Subcutaneous adipose tissue (tissue), 4 donors: ENCODE data around the gene TTLL10. TPM values are rescaled to one million over a fixed set of nuclear protein-coding genes. Genes with fewer than 3 reads are reported as not detected.

Source experiments
- small RNA-seq: library from RNA; depleted of rRNA; stranded (forward); fragments of <200 nt; gene quantifications from one replicate; pipeline ENCODE3, GENCODE V24; 2016
- total RNA-seq, 4 donors: library from RNA; depleted of rRNA; stranded (reverse); fragments of >200 nt; gene quantifications; one replicate each; pipeline ENCODE4 v1.1.0, GENCODE V29; 2016
- TF ChIP-seq, protein P1 (sequence below): fragments of 450-650 bp; IDR thresholded peaks from one replicate; pipeline ENCODE4 v1.5.1; 2016; ENCODE audit warnings: low read depth, mild to moderate bottlenecking, control low read depth, antibody characterized with exemption, moderate library complexity

Gene TTLL10
- total RNA-seq, 4 donors from 2014 or later = 0.19 TPM; not detected in 3

DNA sequence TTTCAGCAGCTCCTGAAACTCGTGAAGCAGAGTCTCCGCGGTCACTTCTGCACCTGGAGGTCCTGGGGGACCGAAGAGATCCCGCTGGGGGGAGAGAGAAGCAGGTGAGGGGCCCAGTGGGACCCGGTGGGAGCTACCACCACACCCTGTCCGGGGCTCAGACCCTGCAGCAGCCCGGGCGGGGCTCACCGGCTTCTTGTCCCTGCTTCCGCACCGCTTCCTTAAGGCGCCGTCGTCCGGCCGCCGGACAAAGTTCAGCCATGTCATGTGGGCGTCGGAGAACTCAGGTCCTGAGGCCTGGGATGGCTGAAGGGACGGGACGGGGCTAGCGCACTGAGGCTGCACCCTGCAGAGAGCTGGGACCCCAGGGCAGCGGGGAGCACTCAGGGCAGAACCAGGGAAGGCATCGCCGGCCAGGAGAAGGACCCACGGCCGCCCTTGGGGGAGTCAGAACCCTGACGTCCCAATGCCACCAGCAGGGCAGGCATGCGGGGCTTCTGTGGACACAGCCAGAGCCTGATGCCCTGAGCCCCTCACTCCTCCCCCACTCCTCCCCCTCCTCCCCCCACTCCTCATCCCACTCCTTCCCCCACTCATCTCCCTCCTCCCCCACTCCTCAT lies 70.6 kb downstream of the TTLL10 start:
- TF ChIP-seq, protein P1, sequence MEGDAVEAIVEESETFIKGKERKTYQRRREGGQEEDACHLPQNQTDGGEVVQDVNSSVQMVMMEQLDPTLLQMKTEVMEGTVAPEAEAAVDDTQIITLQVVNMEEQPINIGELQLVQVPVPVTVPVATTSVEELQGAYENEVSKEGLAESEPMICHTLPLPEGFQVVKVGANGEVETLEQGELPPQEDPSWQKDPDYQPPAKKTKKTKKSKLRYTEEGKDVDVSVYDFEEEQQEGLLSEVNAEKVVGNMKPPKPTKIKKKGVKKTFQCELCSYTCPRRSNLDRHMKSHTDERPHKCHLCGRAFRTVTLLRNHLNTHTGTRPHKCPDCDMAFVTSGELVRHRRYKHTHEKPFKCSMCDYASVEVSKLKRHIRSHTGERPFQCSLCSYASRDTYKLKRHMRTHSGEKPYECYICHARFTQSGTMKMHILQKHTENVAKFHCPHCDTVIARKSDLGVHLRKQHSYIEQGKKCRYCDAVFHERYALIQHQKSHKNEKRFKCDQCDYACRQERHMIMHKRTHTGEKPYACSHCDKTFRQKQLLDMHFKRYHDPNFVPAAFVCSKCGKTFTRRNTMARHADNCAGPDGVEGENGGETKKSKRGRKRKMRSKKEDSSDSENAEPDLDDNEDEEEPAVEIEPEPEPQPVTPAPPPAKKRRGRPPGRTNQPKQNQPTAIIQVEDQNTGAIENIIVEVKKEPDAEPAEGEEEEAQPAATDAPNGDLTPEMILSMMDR = no peak

DNA sequence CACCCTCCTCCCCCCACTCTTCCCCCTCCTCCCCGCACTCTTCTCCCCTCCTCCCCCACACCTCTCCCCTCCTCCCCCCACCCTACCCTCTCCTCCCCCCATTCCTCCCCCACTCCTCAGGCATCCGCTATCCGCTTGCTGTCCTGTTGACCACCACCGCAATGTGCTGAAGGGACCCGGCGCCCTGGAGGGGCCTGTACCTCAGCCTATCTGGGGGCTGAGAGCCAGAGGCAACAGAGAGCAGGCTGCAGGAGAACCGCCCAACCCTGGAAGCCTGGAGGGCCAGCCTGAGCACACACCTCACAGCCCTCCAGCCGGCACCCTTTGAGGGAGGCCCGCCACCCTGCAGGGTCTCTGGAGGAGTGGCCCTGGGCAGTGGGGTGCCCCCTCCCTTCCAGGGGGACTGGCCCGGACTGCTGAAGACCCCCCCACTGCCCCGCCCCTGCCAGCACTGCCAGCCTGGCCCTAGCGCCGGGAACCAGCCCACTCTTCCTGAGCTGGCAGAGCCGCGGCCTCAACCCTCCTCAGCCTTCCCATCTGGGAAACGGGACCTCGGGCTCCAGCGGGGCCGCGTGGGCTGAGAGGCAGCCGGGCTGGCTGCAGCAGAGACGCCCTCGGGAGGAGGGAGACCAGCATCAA lies 71.6 kb downstream of the TTLL10 start:
- TF ChIP-seq, protein P1 = no peak

DNA sequence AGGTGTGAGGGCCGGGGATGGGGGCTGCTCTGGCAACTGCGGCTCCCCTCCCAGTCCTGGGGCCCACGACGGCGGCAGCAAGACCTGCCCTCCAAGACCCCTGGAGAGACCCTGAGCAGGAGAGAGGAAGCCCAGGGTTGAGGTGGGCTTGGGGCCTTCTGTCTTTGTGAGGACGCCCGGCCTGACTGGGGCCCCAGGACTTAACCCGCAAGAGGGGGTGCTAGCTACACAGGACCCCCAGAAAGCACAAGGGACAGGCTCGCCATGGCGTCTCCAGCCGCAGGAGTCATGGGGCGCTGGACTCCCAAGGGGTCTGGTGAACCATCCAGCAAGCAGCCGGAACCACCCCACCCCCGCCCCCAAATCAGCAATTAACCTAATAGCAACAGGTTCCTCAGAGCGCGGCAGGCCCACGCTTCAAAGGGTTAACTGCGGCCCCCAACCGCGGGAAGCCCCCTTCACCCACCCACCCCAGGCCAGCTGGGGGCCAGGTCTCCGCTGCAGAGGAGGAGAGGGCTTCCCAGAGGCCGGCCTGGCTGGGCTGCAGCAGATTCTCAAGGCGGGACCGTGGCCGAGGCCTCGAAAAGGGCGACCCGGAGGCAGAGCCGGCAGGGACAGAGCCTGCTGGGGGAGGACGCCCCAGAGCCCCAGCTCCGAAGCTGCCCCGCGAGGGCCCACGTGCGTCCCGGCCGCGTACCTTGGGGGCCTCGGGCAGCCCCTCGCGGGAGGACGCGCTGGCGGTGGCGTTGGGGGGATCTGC lies 72.3 kb downstream of the TTLL10 start:
- TF ChIP-seq, protein P1 = no peak

DNA sequence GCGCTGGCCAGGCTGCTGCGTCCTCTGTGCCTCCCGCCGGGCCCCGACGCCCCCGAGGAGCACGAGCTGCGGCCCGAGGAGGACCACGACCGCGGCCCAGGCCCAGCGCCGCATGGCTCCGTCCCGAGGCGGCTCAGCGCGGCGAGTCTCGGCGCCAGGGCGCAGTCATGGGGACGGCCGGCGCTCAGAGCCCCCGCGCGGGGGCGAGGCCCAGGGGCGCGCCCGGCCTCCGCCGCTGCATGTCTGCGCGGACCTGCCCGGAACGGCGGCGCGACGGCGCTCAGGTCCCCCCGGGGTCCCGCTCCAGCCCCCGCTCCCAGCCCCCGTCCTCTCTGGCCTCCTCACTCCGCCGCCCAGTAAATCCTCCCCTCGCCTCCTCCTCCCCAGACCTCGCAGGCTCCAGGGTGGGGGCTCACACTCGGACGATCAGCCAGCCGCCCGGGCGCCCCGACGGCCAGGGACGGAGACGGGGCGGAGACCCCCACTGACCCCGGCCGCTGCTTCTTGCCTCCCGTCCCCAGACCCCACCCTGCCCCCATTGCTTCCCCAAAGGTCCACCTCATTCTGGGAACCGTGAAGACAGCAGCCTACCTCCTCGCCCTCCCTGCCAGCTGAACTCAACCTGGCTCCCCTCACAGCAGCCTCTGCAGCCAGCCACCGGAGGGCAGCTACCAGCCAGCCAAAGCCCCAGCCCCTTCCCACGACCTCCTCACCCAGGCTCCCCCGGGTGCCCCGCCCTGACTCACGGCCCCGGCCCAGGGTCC lies 73.1 kb downstream of the TTLL10 start, which contains the start of gene C1QTNF12:
C1QTNF12 (minus strand) TSS at position 146 of the 764 bp plus-strand sequence; CDS start at position 114, 32 bp downstream.
- TF ChIP-seq, protein P1 = no peak

DNA sequence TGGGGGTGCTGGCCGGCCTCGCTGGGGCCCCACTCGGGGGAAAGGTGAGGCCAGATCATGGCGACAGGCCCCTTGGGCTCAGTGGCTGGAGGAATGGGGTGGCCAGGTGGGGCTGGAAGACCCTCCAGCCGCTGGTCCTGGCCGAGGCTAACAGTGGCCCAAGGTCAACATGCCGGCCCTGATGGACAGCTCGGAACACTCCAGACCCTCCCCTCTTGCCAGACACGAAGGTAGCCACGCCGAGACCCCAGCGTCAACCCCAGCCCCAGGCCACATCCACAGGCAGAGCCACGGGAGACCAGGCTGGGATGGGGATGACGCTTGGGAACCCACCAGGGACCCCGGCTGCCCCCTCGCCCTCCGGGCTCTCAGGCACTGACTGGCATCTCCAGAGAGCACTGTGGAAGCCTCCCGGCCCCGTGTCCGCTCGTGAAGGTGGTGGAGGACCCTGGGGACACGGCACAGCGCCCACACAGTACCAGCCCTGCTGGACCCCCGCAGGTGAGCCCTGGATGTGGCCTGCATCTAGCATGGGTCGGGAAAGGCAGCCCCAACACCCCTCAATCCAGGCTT lies 73.7 kb downstream of the TTLL10 start:
- TF ChIP-seq, protein P1 = no peak

Small RNA genes within 50 kb of the gene (small RNA-seq; reads per million reads assigned to genes)
- gene MIR200A (not detected), gene MIR200B (1.3 reads per million, percentile 13 among the genes with 10 or more reads in this experiment), gene MIR429 (not detected)

Other genes with a start within 250 kb of the TTLL10 start
- gene SAMD11, start 250.0 kb upstream of the TTLL10 start, total RNA-seq = not detected
- 10 to 100 TPM; 17.8 to 45.4 (median 23.5) TPM for gene NOC2L, start 214.6 kb upstream of the TTLL10 start, total RNA-seq
- gene KLHL17, start 213.3 kb upstream of the TTLL10 start, total RNA-seq = 1 to 10 TPM; 4.4 to 10.0 (median 5.0) TPM
- gene PLEKHN1, start 207.4 kb upstream of the TTLL10 start, total RNA-seq = under 1 TPM in 1 of 4 donors, not detected in 3; 0.33 TPM
- gene PERM1, start 191.8 kb upstream of the TTLL10 start, total RNA-seq = under 1 TPM in 1 of 4 donors, not detected in 3; 0.94 TPM
- 10 to 100 TPM in 1 of 4 donors, 1 to 10 TPM in 3; 6.4 to 12.8 (median 7.2) TPM for gene HES4, start 173.8 kb upstream of the TTLL10 start, total RNA-seq
- 10 to 100 TPM; 20.0 to 73.3 (median 33.8) TPM for gene ISG15, start 160.4 kb upstream of the TTLL10 start, total RNA-seq
- 10 to 100 TPM in 2 of 4 donors, 1 to 10 TPM in 2; 3.8 to 13.2 (median 10.5) TPM for gene AGRN, start 153.8 kb upstream of the TTLL10 start, total RNA-seq
- not detected for gene RNF223, start 99.6 kb upstream of the TTLL10 start, total RNA-seq
- gene C1orf159, start 57.8 kb upstream of the TTLL10 start, total RNA-seq = 10 to 100 TPM in 1 of 4 donors, 1 to 10 TPM in 3; 3.7 to 14.7 (median 7.2) TPM
- gene TNFRSF18, start 32.7 kb downstream of the TTLL10 start, total RNA-seq = 1 to 10 TPM in 1 of 4 donors, under 1 TPM in 1, not detected in 2; 0.44 to 2.6 TPM
- 1 to 10 TPM in 2 of 4 donors, under 1 TPM in 1, not detected in 1; 0.68 to 4.7 (median 1.6) TPM for gene TNFRSF4, start 40.3 kb downstream of the TTLL10 start, total RNA-seq
- 100 to 1,000 TPM in 2 of 4 donors, 10 to 100 TPM in 2; 42.6 to 143 (median 87.8) TPM for gene SDF4, start 58.1 kb downstream of the TTLL10 start, total RNA-seq
- 10 to 100 TPM in 1 of 4 donors, 1 to 10 TPM in 3; 7.2 to 13.9 (median 7.8) TPM for gene B3GALT6, start 58.4 kb downstream of the TTLL10 start, total RNA-seq
- 1 to 10 TPM in 3 of 4 donors, not detected in 1; 1.1 to 2.3 (median 1.4) TPM for gene C1QTNF12, start 72.8 kb downstream of the TTLL10 start, total RNA-seq
- gene UBE2J2, start 100.0 kb downstream of the TTLL10 start, total RNA-seq = 10 to 100 TPM; 20.1 to 35.4 (median 33.5) TPM
- 1 to 10 TPM in 3 of 4 donors, under 1 TPM in 1; 0.82 to 4.1 (median 1.5) TPM for gene SCNN1D, start 106.6 kb downstream of the TTLL10 start, total RNA-seq
- 10 to 100 TPM; 13.4 to 43.3 (median 18.8) TPM for gene ACAP3, start 134.1 kb downstream of the TTLL10 start, total RNA-seq
- gene PUSL1, start 134.7 kb downstream of the TTLL10 start, total RNA-seq = 10 to 100 TPM in 3 of 4 donors, 1 to 10 TPM in 1; 7.2 to 12.9 (median 10.9) TPM
- 100 to 1,000 TPM in 1 of 4 donors, 10 to 100 TPM in 3; 50.5 to 122 (median 60.6) TPM for gene INTS11, start 150.8 kb downstream of the TTLL10 start, total RNA-seq
- gene CPTP, start 150.9 kb downstream of the TTLL10 start, total RNA-seq = 10 to 100 TPM in 1 of 4 donors, 1 to 10 TPM in 3; 4.9 to 33.0 (median 9.4) TPM
- under 1 TPM in 2 of 4 donors, not detected in 2; 0.22 to 0.75 TPM for gene TAS1R3, start 157.4 kb downstream of the TTLL10 start, total RNA-seq
- gene DVL1, start 175.5 kb downstream of the TTLL10 start, total RNA-seq = 10 to 100 TPM; 26.2 to 80.3 (median 39.5) TPM
- gene MXRA8, start 184.7 kb downstream of the TTLL10 start, total RNA-seq = 100 to 1,000 TPM in 3 of 4 donors, 10 to 100 TPM in 1; 48.8 to 226 (median 163) TPM
- gene AURKAIP1, start 201.3 kb downstream of the TTLL10 start, total RNA-seq = 100 to 1,000 TPM in 1 of 4 donors, 10 to 100 TPM in 3; 53.6 to 153 (median 83.5) TPM
- 100 to 1,000 TPM; 146 to 268 (median 194) TPM for gene CCNL2, start 225.5 kb downstream of the TTLL10 start, total RNA-seq
- 100 to 1,000 TPM in 3 of 4 donors, 10 to 100 TPM in 1; 87.9 to 222 (median 116) TPM for gene MRPL20, start 233.4 kb downstream of the TTLL10 start, total RNA-seq
- gene ANKRD65, start 247.4 kb downstream of the TTLL10 start, total RNA-seq = 10 to 100 TPM in 2 of 4 donors, 1 to 10 TPM in 2; 4.1 to 15.4 (median 8.7) TPM